NCI-H748 treated with DMSO at 0.1 percent for 48 hours (cell line): ENCODE measurements around the gene COL1A2.

Source experiments
- DNase-seq: peaks from one replicate; lab custom pipeline; 2025; lab: John Stamatoyannopoulos, UW

Gene COL1A2

DNA sequence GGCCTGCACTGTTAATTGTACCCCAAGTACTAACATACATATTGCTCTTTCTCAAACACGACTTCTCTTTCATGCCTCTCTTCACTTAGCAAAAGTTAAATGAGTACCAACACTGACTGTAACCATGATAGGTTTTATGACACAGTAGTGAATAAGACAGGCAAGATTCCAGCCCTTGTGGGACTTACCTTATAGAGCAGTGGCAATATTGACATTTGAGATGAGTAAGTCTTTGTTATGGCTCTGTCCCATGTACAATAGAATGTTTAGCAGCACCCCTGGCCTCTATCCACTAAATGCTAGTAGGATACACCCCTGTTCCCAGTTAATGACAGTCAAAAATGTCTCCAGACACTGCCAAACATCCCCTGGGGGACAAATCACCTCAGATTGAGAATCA is 11.9 kb upstream of the COL1A2 start:
- DNase-seq: no peak

GRCh38 chr7:94384315-94384714 is 10.4 kb upstream of the COL1A2 start:
- no peak for DNase-seq

DNA sequence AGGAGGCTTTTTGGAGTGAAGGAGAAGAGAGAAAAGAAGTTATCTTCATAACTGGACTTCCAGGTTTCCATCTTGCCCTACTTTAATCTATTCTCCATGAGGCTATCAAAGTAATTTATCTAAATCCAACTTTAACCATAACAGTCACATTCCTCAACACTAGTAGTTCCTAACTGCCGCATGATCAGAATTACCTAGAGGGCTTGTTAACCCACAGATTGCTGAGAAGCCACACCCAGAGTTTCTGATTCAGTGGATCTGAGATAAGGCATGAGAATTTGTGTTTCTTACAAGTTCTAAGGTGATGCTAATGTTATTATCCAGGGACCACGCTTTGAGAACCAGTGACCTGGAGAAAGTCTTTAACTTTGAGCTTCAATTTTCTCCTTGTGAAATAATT is 8.3 kb upstream of the COL1A2 start:
- DNase-seq: no peak

GRCh38 chr7:94388540-94388939 is 6.2 kb upstream of the COL1A2 start:
- DNase-seq: no peak

- DNase-seq: no peak
Observed at GRCh38 chr7:94389381-94389780, 5.3 kb upstream of the COL1A2 start.

DNA sequence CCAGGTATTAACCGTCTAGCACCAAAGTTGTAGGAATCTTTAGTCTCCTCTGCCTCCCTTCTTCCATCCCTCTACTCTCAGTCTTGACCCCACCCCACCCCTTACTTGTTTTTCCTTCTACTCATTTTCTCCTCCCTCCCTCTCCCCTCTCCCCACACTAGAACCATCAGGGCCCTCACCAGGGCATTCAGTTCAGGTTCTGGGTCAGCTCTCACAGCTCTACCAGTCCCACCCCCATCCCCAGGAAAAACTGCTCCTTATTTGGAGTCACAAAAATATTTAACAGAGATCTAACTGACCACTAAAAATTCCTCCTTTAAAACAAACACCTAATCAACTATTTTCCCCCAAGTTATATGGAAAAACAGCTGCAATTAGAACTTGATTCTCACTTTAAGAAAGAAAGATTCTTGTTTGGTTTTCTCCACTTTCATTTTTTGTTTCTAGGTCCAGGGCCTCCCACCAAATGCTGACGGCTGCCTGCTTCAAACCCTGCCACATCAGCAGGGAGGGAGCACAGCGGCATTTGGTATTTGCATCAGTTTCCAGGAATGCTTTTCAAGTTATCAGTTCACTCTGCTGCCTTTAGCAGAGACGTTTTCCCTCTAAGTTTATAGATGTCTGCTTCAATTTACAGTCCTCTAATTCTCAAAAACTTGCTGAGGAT is 2.8 kb upstream of the COL1A2 start:
- DNase-seq: no peak

GRCh38 chr7:94392393-94392786 is 2.3 kb upstream of the COL1A2 start:
- DNase-seq: no peak

DNA sequence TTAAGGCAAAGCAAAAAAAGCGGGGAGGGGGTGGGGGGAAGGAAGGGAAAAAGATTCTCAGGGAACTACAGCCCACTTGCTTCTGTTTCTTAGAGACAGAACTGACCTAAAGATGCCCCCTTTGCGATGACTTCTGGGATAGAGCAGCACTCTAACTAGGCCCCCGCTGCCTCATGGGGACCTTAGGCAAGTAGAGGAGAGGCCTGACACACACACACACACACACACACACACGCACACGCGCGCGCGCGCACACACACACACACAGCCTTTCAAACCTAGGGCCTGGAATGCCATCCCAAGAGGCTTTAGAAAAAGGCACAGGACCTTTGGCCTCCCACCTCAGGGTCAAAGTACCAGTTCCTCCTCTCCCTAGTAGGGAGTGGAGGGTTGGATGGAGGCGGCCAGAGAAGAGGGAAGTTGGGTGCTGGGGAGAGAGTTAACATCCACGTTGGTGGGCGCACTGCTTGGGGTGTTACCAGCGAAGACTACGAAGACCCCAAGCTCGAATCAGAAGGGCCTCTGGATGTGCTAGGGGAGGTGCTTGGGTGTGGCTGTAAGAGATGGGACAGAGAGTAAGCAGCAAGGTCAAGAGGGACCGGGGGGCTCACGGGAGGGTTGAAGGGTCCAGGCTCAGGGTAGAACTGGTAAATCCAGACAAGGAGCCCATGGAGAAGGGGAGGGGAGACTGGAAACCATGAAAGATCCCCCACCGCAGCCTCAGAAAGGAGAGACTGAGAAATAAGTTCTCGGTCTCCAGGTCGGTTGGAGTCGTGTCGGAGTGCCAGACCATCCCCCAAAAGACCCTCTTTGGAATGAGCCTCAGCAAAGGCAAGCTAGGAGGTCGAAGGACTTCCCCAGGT is 1.2 kb upstream of the COL1A2 start:
- DNase-seq: no peak

DNA sequence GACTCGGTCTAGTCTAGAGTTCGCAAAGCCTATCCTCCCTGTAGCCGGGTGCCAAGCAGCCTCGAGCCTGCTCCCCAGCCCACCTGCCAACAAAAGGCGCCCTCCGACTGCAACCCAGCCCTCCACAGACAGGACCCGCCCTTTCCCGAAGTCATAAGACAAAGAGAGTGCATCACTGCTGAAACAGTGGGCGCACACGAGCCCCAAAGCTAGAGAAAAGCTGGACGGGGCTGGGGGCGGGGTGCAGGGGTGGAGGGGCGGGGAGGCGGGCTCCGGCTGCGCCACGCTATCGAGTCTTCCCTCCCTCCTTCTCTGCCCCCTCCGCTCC is 622 bp upstream of the COL1A2 start:
- DNase-seq: no peak

- DNase-seq: peak; percentile 54
Observed at GRCh38 chr7:94395141-94396036, 694 bp downstream of the COL1A2 start.

GRCh38 chr7:94396037-94396431 is 1.3 kb downstream of the COL1A2 start:
- no peak for DNase-seq

DNA sequence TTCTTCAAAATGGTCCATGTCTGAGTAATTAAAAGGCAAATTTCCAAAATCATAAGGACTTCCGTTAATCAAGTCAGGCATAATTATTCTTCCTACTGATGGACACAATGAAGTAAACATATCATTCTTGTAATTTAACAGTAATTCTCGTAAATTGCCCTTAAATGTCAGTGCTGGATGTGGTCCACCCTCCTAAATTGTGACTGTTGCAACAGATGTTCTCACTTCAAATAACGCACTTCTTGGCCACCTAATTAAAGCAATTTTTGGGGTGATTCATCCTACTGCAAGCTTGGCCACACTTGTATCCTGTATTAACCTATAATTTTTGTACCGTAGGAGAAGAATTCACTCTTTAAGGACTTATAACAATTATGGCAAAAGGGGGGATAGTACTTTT is 1.9 kb downstream of the COL1A2 start:
- peak; percentile 18 for DNase-seq

- DNase-seq: no peak
Observed at GRCh38 chr7:94397722-94398121, 3.0 kb downstream of the COL1A2 start.

DNA sequence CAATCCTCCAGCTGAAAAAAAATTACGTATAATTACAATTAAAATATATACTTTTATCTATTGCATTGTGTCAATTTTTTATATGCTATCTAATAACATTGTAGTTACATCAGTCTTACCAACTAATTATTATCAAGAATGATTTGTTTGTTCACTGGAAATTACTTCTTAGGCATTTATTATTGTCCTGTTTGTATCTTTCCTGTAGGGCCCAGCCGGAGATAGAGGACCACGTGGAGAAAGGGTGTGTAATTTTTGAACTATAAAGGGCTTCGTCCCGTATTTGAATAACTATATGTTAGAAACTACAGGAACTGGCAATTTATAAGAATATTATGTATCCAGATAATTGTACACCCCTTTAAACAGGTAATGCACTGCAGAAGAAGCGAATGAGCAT is 4.1 kb downstream of the COL1A2 start:
- DNase-seq: no peak

DNA sequence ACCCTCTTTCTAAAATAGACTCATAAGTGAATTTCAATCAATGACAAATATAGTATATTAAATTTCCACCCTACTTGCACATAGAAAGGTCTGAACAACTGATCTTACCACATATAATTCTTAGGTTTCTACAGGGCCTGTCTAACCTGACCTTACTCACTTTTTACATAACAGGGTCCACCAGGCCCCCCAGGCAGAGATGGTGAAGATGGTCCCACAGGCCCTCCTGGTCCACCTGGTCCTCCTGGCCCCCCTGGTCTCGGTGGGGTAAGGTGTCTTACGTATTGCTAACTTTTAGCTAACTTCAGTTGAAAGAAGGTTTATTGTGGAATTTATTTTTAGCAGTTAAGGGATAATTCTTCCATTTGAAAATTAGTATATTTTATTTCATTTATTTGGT is 5.3 kb downstream of the COL1A2 start:
- no peak for DNase-seq

- no peak for DNase-seq
Observed at GRCh38 chr7:94400643-94401427, 6.1 kb downstream of the COL1A2 start.

DNA sequence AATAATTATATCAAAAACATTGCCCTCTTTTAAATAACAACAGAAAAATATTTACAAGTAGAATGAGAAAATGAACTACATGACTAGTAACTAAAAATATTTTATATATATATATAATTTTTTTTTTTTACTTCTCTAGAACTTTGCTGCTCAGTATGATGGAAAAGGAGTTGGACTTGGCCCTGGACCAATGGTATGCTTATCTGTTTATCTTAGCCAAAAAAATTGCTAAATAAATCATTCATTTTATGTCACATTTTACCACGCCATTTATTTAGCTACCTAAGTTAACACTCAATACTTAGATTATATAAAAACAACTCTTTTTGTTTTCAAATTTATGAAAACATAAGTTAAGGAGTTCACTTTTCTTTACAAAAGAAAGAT is 6.7 kb downstream of the COL1A2 start:
- no peak for DNase-seq

GRCh38 chr7:94403546-94403945 is 8.9 kb downstream of the COL1A2 start:
- no peak for DNase-seq

GRCh38 chr7:94405506-94405905 is 10.8 kb downstream of the COL1A2 start:
- no peak for DNase-seq

- no peak for DNase-seq
Observed at GRCh38 chr7:94406696-94407095, 12.0 kb downstream of the COL1A2 start.

- DNase-seq: no peak
Observed at GRCh38 chr7:94409200-94409948, 14.7 kb downstream of the COL1A2 start.
